GM10847 (cell line): ENCODE data around the gene TSPAN12.

Source experiments
- POLR2A ChIP-seq: IDR thresholded peaks from 2 replicates; pipeline ENCODE4 v1.6.1; 2011; ENCODE audit not compliant: insufficient read length; ENCODE audit errors: extremely low read depth

The TSPAN12 gene

GRCh38 chr7:120794106-120794729, 63.7 kb downstream of the TSPAN12 start:
- no peak for TF ChIP-seq POLR2A

GRCh38 chr7:120793213-120793936, 64.6 kb downstream of the TSPAN12 start:
- TF ChIP-seq POLR2A: no peak

DNA sequence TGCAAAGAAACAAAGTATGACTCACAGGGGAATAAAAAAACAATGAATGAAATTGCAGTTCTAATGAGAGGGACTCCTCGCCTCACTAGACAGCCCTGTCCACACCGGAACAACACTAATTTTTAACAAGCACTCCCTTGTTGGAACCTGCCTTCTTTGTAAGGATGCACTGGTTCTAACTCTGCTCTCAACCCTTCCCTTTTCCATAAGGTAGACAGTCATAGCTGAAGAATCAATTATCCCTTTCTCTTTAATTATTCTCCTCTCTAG, 65.1 kb downstream of the TSPAN12 start:
- TF ChIP-seq POLR2A: no peak

GRCh38 chr7:120792091-120792860, 65.7 kb downstream of the TSPAN12 start:
- TF ChIP-seq POLR2A: no peak

DNA sequence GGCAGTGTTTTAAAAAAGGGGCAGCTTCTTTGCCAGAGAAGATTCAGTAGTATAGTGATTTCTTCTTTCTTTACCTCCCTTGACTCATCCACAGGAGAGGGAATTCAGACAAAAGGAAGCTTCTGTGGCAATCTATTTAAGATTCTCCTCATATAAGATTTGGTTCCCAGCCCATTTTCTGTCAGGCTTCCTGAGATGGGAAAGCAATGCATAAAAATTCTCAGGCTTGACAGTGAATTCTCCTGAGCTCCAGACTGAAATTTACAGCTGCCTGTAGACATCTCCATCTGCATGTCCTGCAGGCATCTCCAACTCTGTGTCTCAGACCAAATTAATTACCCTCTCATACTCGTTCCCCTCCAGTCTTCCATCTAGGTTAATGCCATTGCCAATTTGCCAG, 72.8 kb downstream of the TSPAN12 start:
- no peak for TF ChIP-seq POLR2A

DNA sequence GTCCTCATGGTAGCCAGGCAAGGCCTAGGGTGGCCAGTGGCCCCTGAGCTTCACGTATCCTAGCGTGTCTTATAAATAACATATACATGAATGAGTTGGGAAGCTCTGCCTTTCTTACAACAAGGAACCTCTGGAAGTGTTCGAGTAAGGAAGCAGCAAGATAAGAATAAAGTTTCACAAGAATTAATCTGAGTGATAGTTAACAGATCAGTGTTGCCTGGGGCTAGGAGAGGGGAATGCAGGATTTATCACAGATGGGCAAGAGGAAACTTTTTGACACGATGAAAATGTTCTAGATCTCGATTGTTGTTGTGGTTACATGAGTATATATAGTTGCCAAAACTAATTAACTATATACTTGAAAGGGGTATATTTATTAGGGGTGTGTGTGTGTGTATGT, 74.2 kb downstream of the TSPAN12 start:
- no peak for TF ChIP-seq POLR2A

- TF ChIP-seq POLR2A: no peak
Observed at GRCh38 chr7:120783273-120783672, 74.7 kb downstream of the TSPAN12 start.

GRCh38 chr7:120780938-120781337, 77.0 kb downstream of the TSPAN12 start:
- no peak for TF ChIP-seq POLR2A

GRCh38 chr7:120775755-120776154, 82.2 kb downstream of the TSPAN12 start:
- TF ChIP-seq POLR2A: no peak

DNA sequence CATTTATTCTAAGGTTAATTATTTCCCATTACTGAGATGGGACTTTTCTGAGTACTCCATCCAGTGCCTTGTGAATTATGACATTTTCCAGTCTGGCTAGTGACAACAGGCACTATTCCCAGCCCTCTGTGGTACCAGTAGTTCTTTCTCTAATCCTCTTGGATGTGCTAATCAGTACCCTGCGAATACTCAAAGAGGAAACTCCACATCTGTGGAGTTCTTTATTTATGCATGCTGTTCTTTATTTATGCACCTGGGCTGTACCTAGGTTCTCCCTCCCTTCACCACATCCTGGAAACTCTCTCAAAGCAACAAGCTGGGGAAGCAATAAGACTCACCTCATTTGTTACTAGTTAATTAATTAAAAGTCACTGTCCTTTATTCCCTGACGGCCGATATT, 83.5 kb downstream of the TSPAN12 start:
- no peak for TF ChIP-seq POLR2A

GRCh38 chr7:120770206-120770605, 87.7 kb downstream of the TSPAN12 start:
- no peak for TF ChIP-seq POLR2A

DNA sequence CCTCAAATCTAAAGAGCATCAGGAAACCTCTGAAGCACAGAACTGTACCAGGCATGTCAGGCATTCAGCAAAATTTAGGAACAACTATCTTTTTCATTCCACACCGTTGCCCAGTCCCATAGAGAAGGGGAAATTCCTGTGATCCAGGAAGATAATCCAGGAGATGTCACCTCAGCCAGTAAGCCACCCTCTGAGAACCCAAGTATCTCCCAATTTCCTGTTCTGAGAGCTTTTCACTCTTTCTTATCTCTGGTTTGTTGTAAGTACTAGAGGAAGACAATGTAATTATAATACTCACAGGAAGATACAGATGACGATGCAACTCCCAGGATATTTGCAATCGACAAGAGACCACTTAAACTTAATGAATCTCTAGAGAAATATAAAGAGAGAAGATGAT, 97.1 kb downstream of the TSPAN12 start:
- TF ChIP-seq POLR2A: no peak

DNA sequence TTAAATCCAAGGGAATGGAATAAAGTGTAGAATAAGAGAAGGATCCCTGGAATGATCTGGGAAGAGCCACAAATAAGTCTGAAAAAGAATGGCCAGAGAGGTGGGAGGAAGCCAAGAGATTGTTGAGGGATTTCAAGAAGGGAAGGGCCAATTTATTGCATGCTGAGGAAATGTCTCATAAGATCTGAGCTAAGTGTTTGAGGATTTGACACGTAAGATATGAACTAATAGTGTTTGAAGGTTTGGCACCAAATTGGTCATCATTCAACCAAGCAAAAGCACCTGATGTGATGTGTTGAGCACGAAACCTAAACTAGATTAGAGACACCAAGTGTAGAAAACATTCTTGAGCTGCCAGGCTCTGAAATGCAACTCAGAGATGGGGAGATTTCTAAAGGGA, 97.9 kb downstream of the TSPAN12 start:
- TF ChIP-seq POLR2A: no peak

DNA sequence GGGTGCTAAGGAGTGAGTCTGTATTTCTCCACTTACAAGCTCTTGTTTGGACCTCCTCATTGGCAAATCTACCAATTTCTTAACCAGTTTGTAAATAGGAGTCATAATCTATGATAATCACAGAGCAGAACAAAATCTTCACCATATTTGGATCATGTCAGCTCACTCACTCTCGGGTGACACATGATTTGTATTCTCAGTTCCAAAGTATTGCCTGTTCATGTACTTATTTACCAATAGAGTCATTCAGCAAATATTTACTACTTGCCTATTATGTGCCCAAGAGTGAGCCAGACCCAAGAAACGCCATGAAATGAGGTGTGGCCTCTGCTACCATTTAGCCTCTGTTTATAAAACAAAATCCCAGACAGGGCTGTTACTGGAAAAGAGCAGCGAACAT, 114.8 kb downstream of the TSPAN12 start:
- no peak for TF ChIP-seq POLR2A

DNA sequence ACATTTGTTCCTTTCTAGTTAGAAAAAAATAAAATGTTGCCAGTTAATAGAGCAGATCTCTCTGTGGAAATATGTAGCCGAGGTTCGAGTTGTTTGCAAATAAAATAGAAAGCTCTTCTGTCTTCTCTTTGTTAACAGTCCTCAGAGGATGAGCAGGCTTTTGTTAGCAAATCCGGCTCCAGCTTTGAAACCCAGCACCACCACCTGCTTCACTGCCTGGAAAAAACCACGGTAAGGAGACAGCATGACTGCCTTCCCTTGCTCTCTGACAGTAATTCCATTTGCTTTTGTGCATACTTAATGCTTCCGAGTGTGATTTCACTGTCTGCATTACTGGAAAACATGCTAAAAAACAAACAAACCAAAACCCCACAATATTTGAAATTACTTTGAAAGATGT, 115.6 kb downstream of the TSPAN12 start:
- no peak for TF ChIP-seq POLR2A

- no peak for TF ChIP-seq POLR2A
Observed at GRCh38 chr7:120741371-120742042, 116.4 kb downstream of the TSPAN12 start.

DNA sequence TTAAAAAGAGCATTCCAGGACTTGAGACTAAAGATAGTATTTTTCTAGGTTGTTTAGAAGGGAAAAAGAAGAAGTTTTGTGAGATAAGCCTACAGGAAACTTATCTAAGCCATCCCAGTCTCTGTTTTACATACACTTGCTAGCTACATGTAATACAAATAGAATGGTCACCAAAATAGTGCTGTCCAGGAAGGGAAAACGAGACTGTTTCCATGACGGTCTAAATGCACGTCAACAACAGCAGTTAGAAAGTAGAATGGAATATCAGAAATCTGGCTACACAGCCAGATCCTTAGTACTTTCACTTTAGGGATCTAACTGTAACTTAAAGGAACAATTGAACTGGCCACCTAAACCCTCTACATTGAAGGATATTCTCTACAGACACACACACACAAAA, 117.6 kb downstream of the TSPAN12 start:
- no peak for TF ChIP-seq POLR2A

DNA sequence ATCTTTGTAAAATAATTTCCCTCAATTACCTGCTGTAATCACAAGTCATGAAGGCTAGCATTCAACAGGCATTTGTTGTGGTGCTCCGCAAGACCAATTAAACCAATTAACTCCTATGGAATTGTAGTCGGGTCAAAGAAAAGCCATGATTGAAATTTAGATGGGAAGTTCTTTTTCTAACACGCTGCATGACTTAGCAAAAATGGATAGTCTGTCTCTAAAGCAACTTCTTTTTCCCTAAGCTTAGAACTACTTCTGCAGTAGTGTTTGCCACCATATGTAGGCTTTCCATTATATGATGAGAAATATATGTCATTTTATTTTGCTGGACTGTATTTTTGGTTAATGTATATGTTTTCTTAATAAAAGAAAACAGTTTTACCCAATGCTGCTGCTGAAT, 119.1 kb downstream of the TSPAN12 start:
- TF ChIP-seq POLR2A: no peak
